KMS-11 (cell line): ENCODE results near the gene ZNF385A.

Experiments used
- H2AFZ ChIP-seq: fragments of 200-600 bp; sonication (generic); 2 replicates; pipeline ENCODE4 v1.6.1; 2016; ENCODE audit warnings: antibody characterized with exemption, mixed run types, low read depth
- H3K27ac ChIP-seq: fragments of 200-600 bp; sonication (generic); 2 replicates; pipeline ENCODE4 v1.6.1; 2016; ENCODE audit warnings: mild to moderate bottlenecking, mixed run types
- H3K27me3 ChIP-seq: fragments of 200-600 bp; sonication (generic); 2 replicates; pipeline ENCODE4 v1.6.1; 2017; ENCODE audit warnings: mild to moderate bottlenecking, low read depth, mixed run types, moderate library complexity; ENCODE audit not compliant: insufficient read depth
- H3K36me3 ChIP-seq: fragments of 200-600 bp; sonication (generic); 2 replicates; pipeline ENCODE4 v1.6.1; 2017; ENCODE audit warnings: mild to moderate bottlenecking, mixed run types; ENCODE audit not compliant: insufficient read depth
- H3K4me1 ChIP-seq: fragments of 200-600 bp; sonication (generic); 2 replicates; pipeline ENCODE4 v1.6.1; 2016; ENCODE audit warnings: mild to moderate bottlenecking, low read depth, mixed run types; ENCODE audit not compliant: poor library complexity, severe bottlenecking
- H3K4me2 ChIP-seq: fragments of 200-600 bp; sonication (generic); 2 replicates; pipeline ENCODE4 v1.7.0; 2016; ENCODE audit warnings: mild to moderate bottlenecking, mixed run types
- H3K4me3 ChIP-seq: fragments of 200-600 bp; sonication (generic); IDR thresholded peaks from 2 replicates; pipeline ENCODE4 v1.6.1; 2017; ENCODE audit warnings: low read depth, low read length, mixed read lengths; ENCODE audit not compliant: insufficient read depth
- H3K79me2 ChIP-seq: fragments of 200-600 bp; sonication (generic); 2 replicates; pipeline ENCODE4 v1.6.1; 2016; ENCODE audit warnings: low read depth, mixed run types; ENCODE audit not compliant: insufficient read depth
- H3K9ac ChIP-seq: fragments of 200-600 bp; sonication (generic); 2 replicates; pipeline ENCODE4 v1.6.1; 2016; ENCODE audit warnings: mild to moderate bottlenecking, mixed run types
- H4K20me1 ChIP-seq: fragments of 200-600 bp; sonication (generic); 2 replicates; pipeline ENCODE4 v1.6.1; 2016; ENCODE audit warnings: mild to moderate bottlenecking, mixed run types; ENCODE audit not compliant: insufficient read depth
- CTCF ChIP-seq: fragments of 200-600 bp; sonication (generic); conservative IDR thresholded peaks from 2 replicates; pipeline ENCODE4 v1.6.1; 2017; ENCODE audit warnings: low read depth, mild to moderate bottlenecking, antibody characterized with exemption, low read length, moderate library complexity, mixed read lengths

ZNF385A gene

DNA sequence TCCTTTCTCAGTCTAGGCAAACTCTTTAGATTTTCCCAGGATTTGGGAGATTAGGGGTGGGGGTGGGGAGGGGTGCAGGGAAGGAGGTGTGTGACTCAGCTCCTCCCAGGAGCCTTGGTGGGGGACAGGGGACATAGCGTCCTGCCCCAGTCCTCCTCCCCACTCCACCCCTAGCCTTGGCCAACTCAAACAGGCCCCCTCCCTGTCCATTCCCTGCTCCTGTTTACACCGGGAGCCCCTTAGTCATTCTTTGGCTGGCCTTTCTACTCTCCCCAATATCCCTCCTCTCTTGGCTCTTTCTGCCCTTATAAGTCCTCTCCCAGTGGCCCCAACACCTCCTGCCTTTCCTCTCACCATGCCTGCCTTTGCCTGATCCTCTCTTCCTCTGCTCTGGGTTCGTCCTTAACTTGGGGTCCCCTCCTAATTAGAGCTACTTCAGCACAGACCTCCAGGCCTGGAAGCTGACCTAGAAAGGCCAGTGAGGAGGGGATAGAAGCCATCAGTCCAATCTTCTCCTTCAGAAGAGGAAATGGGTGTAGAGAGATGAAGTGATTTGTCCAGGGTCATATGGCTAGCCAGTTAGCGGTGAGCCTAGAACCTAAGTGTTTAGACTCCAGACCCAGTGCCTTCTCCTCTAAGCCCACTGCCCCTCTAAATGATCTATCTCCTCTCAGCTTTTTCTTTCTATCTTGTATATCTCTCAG is 36.8 kb upstream of the ZNF385A start:
- no peaks in the 10 kb centered on the region for H3K79me2 ChIP-seq
- no peak overlapping the region for H3K4me2 ChIP-seq
- H3K9ac ChIP-seq: no peak overlapping the region
- H2AFZ ChIP-seq: no peak overlapping the region
- no peak overlapping the region for H3K27ac ChIP-seq
- no peak overlapping the region for H3K4me3 ChIP-seq
- no peaks in the 10 kb centered on the region for H4K20me1 ChIP-seq
- H3K4me1 ChIP-seq: no peaks in the 10 kb centered on the region
- peaks cover 40% of the 10 kb centered on the region for H3K27me3 ChIP-seq
- H3K36me3 ChIP-seq: no peaks in the 10 kb centered on the region
- TF ChIP-seq CTCF: no peak; the same call in 1 of the 2 replicates

DNA sequence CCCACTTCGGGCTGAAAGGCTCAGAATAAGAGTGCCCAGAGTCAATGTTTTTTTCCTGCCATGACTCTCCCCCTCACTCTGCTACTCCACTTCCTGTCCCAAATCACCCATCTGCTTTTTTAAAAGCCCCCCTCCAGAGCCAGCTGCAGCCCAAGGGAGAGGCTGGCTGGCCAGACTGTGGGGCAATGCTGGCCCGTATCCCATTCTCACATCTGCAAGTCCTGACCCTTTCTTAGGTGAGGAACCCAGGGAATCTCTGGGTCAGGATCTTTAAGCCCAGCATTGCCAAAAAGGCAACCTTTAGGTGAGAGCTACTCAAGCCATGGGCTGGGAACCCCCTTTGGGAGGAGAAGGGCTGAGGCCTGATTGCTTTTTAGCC is 36.2 kb upstream of the ZNF385A start:
- peaks cover 35% of the 10 kb centered on the region for H3K27me3 ChIP-seq
- no peaks in the 10 kb centered on the region for H3K4me1 ChIP-seq
- H3K36me3 ChIP-seq: no peaks in the 10 kb centered on the region
- no peak overlapping the region for H3K4me2 ChIP-seq
- H3K27ac ChIP-seq: no peak overlapping the region
- H3K79me2 ChIP-seq: no peaks in the 10 kb centered on the region
- no peak overlapping the region for H3K4me3 ChIP-seq
- H4K20me1 ChIP-seq: no peaks in the 10 kb centered on the region
- no peak for TF ChIP-seq CTCF
- no peak overlapping the region for H3K9ac ChIP-seq
- no peak overlapping the region for H2AFZ ChIP-seq

DNA sequence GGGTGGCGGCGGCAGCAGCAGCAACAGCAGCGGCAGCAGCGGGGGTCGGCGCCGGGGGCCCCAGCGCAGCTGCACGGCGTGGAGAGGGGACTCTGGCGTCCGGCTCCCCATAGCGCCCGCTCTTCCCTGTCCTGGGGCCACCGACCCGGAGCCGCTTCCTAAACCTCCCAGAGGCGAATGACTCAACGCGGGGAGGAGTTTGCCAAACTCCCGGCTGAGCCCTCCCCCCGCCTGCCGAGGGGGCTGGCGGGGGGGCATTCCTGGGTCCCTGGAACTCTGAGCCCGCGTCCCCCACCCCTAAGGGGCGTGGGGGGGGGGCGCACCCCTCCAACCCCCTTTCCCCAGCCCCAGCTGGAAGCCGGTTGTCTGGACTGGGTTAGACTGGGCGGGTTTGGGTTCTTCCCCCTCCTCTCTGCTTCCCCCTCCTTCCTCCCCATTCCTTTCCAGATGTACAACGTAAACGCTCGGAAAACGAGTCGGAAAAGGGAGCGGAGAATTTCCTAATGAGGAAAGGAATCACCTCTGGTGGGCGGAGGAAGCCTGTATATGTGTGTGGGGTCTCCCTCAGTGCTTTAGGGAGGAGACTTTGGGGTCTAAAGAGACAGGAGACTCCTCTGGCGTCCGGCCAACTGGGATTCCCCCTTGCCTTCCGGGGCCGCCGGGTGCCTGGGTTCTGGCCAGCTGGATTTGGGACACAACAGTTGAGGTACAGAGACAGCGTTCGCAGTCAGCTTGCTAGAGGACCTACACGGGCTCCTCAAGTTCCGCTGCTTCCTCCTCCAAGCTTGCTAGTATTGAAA is 34.8 kb upstream of the ZNF385A start, which contains the start of gene ITGA5:
ITGA5 (minus strand) TSS at position 179 of the 800 bp plus-strand sequence; CDS start at position 111, 68 bp downstream.
- Histone ChIP-seq H3K4me1 (no peaks in the 10 kb centered on the region), H3K27me3 (peaks cover 22% of the 10 kb centered on the region; the same call in 1 of the 2 replicates), H2AFZ (no peak within 1 kb of the TSS), H3K4me3 (no peak within 1 kb of the TSS), H3K9ac (no peak within 1 kb of the TSS), H3K36me3 (no peaks in the 10 kb centered on the region), H3K4me2 (no peak within 1 kb of the TSS), H3K27ac (no peak within 1 kb of the TSS), H4K20me1 (no peaks in the 10 kb centered on the region), H3K79me2 (no peaks in the 10 kb centered on the region)
- no peak for TF ChIP-seq CTCF

GRCh38 chr12:54418441-54419087 is 34.0 kb upstream of the ZNF385A start:
- H4K20me1 ChIP-seq: no peaks in the 10 kb centered on the region
- peaks cover 20% of the 10 kb centered on the region; the same call in 1 of the 2 replicates for H3K27me3 ChIP-seq
- no peak for TF ChIP-seq CTCF
- no peaks in the 10 kb centered on the region for H3K79me2 ChIP-seq
- no peak overlapping the region for H3K9ac ChIP-seq
- H2AFZ ChIP-seq: no peak overlapping the region
- H3K36me3 ChIP-seq: no peaks in the 10 kb centered on the region
- H3K4me1 ChIP-seq: no peaks in the 10 kb centered on the region
- no peak overlapping the region for H3K4me2 ChIP-seq
- H3K27ac ChIP-seq: no peak overlapping the region
- no peak overlapping the region for H3K4me3 ChIP-seq
